H1 (cell line): ENCODE results near the gene KIF5A. TPM values are rescaled to one million over a fixed set of nuclear protein-coding genes. Genes with fewer than 3 reads are reported as not detected.
"Not testable (repeated sequence)": the region's sequence is repeated elsewhere in the genome, so short reads cannot be mapped to it uniquely, and the experiment has no call there.

ENCODE experiments used
- CTCF ChIA-PET: fragments of 300-600 bp; sonication (Branson Sonifier 250); formaldehyde crosslinking; loops from one replicate; lab custom pipeline; 2021; ENCODE audit not compliant: partially characterized antibody; lab: Charles Lee
- POLR2A ChIA-PET: fragments of 300-600 bp; sonication (Branson Sonifier 250); formaldehyde crosslinking; loops from one replicate; lab custom pipeline; 2021; ENCODE audit warnings: inconsistent platforms; ENCODE audit not compliant: partially characterized antibody; lab: Charles Lee
- DNase-seq, 2 experiments: peaks; one replicate each; pipeline versions ENCODE4 v3.0.0 to v3.0.0-alpha.2; 2010 to 2022; ENCODE audit warnings: low spot score in 2 of 2, low read depth in 1 of 2, mixed read lengths in 1 of 2
- FAIRE-seq: peaks from 2 replicates; lab custom pipeline; 2011; peaks lifted over from hg19 to GRCh38; lab: Jason Lieb, UNC
- H2AFZ ChIP-seq: 2 replicates; pipeline ENCODE4 v1.8.1; 2012; ENCODE audit warnings: low read length, inconsistent platforms
- H2AK5ac ChIP-seq: 2 replicates; pipeline ENCODE4 v1.6.1; 2013; ENCODE audit warnings: low read depth, low read length
- H2BK120ac ChIP-seq: replicated peaks from 2 replicates; pipeline ENCODE3; 2013; ENCODE audit warnings: low read depth, low read length, inconsistent platforms
- H2BK12ac ChIP-seq: 2 replicates; pipeline ENCODE4 v1.6.1; 2013; ENCODE audit warnings: low read depth, low read length
- H2BK15ac ChIP-seq: 2 replicates; pipeline ENCODE4 v1.6.1; 2013; ENCODE audit warnings: low read length
- H2BK20ac ChIP-seq: 2 replicates; pipeline ENCODE4 v1.6.1; 2013; ENCODE audit warnings: low read length
- H2BK5ac ChIP-seq: 2 replicates; pipeline ENCODE4 v1.6.1; 2013; ENCODE audit warnings: low read depth, low read length
- H3K14ac ChIP-seq: 2 replicates; pipeline ENCODE4 v1.6.1; 2013; ENCODE audit warnings: inconsistent platforms; ENCODE audit not compliant: insufficient read length
- H3K18ac ChIP-seq: 2 replicates; pipeline ENCODE4 v1.6.1; 2013; ENCODE audit warnings: low read length; ENCODE audit errors: extremely low read depth
- H3K23ac ChIP-seq: 2 replicates; pipeline ENCODE4 v1.6.1; 2013; ENCODE audit warnings: inconsistent platforms; ENCODE audit not compliant: insufficient read length
- H3K23me2 ChIP-seq: 2 replicates; pipeline ENCODE4 v1.6.1; 2013; ENCODE audit warnings: low read depth, low read length
- H3K27ac ChIP-seq: 2 replicates; pipeline ENCODE4 v1.6.1; 2011; ENCODE audit warnings: low read depth, low read length, inconsistent platforms
- H3K27me3 ChIP-seq, 4 experiments: replicated peaks in 1 of 4; 1 replicate in 1 of 4; 2 replicates in 3 of 4; pipeline versions ENCODE4 v1.6.1 to v1.8.1; 2011 to 2013; ENCODE audit warnings: low read length in 3 of 4, mild to moderate bottlenecking in 3 of 4, inconsistent platforms in 2 of 4, mixed read lengths in 2 of 4, moderate library complexity in 1 of 4; ENCODE audit not compliant: control insufficient read depth in 3 of 4, insufficient read depth in 3 of 4; ENCODE audit errors: extremely low read depth in 1 of 4
- H3K36me3 ChIP-seq, 4 experiments: 2 replicates each; pipeline versions ENCODE4 v1.6.1 to v1.8.1; 2011 to 2013; ENCODE audit warnings: mild to moderate bottlenecking in 4 of 4, low read length in 3 of 4, moderate library complexity in 2 of 4, control low read depth in 1 of 4, inconsistent platforms in 1 of 4; ENCODE audit not compliant: insufficient read depth in 4 of 4, control insufficient read depth in 2 of 4
- H3K4ac ChIP-seq: replicated peaks from 2 replicates; pipeline ENCODE3; 2013; ENCODE audit warnings: low read length, low read depth, mixed read lengths, inconsistent platforms; ENCODE audit not compliant: insufficient read length
- H3K4me1 ChIP-seq, 4 experiments: replicated peaks in 1 of 4; 1 replicate in 1 of 4; 2 replicates in 3 of 4; pipeline versions ENCODE4 v1.6.1 to v1.8.1; 2011 to 2013; ENCODE audit warnings: low read length in 3 of 4, inconsistent platforms in 2 of 4, mixed read lengths in 1 of 4; ENCODE audit not compliant: insufficient read depth in 4 of 4, control insufficient read depth in 3 of 4
- H3K4me2 ChIP-seq, 2 experiments: 2 replicates each; pipeline versions ENCODE4 v1.6.1 to v1.8.1; 2011 to 2013; ENCODE audit warnings: low read depth in 2 of 2, low read length in 2 of 2, control low read depth in 1 of 2, inconsistent platforms in 1 of 2, mild to moderate bottlenecking in 1 of 2; ENCODE audit not compliant: insufficient read depth in 1 of 2
- H3K4me3 ChIP-seq, 4 experiments: fragments of 200-600, 300-600 bp in 1 of 4; sonication (generic), shearing (Covaris generic), sonication (Bioruptor Twin) in 1 of 4; 2 replicates each; pipeline versions ENCODE4 v1.5.1 to v1.8.1; 2011 to 2016; ENCODE audit warnings: low read length in 4 of 4, low read depth in 3 of 4, control low read depth in 2 of 4, inconsistent platforms in 2 of 4, mild to moderate bottlenecking in 2 of 4, mixed read lengths in 1 of 4, moderate library complexity in 1 of 4; ENCODE audit not compliant: insufficient read depth in 2 of 4; ENCODE audit errors: extremely low read depth in 1 of 4
- H3K56ac ChIP-seq: replicated peaks from 2 replicates; pipeline ENCODE3; 2013; ENCODE audit warnings: low read depth, mild to moderate bottlenecking, mixed read lengths, low read length, inconsistent platforms; ENCODE audit not compliant: insufficient read length
- H3K79me1 ChIP-seq: 2 replicates; pipeline ENCODE4 v1.6.1; 2013; ENCODE audit warnings: low read depth, low read length, control low read depth
- H3K79me2 ChIP-seq, 2 experiments: 2 replicates each; pipeline versions ENCODE4 v1.6.1 to v1.8.1; 2012 to 2013; ENCODE audit warnings: low read length in 2 of 2, mild to moderate bottlenecking in 2 of 2, inconsistent platforms in 1 of 2; ENCODE audit not compliant: insufficient read depth in 2 of 2, control insufficient read depth in 1 of 2
- H3K9ac ChIP-seq, 4 experiments: replicated peaks in 1 of 4; 1 replicate in 1 of 4; 2 replicates in 3 of 4; pipeline versions ENCODE4 v1.6.1 to v1.8.1; 2011 to 2013; ENCODE audit warnings: low read depth in 3 of 4, low read length in 3 of 4, control low read depth in 2 of 4, mild to moderate bottlenecking in 2 of 4, moderate library complexity in 2 of 4, inconsistent platforms in 1 of 4; ENCODE audit errors: extremely low read depth in 1 of 4
- H3K9me3 ChIP-seq, 2 experiments: 2 replicates each; pipeline versions ENCODE4 v1.6.1 to v1.8.1; 2012 to 2013; ENCODE audit warnings: mild to moderate bottlenecking in 2 of 2, moderate library complexity in 2 of 2, control low read depth in 1 of 2, inconsistent platforms in 1 of 2, low read depth in 1 of 2, low read length in 1 of 2, mixed read lengths in 1 of 2; ENCODE audit not compliant: insufficient read depth in 2 of 2
- H4K20me1 ChIP-seq, 2 experiments: replicated peaks in 1 of 2; 2 replicates each; pipeline versions ENCODE3 to v1.8.1; 2011 to 2013; ENCODE audit warnings: inconsistent platforms in 2 of 2, low read length in 2 of 2, mild to moderate bottlenecking in 1 of 2; ENCODE audit not compliant: insufficient read depth in 2 of 2, control insufficient read depth in 1 of 2
- H4K5ac ChIP-seq: 2 replicates; pipeline ENCODE4 v1.6.1; 2013; ENCODE audit warnings: low read length, low read depth, mixed read lengths, inconsistent platforms; ENCODE audit not compliant: insufficient read length
- H4K8ac ChIP-seq: 2 replicates; pipeline ENCODE4 v1.8.0; 2013; ENCODE audit warnings: mild to moderate bottlenecking, moderate library complexity, low read length, inconsistent platforms; ENCODE audit not compliant: insufficient read depth; ENCODE audit errors: extremely low read depth
- H4K91ac ChIP-seq: replicated peaks from 2 replicates; pipeline ENCODE3; 2013; ENCODE audit warnings: low read length, mixed read lengths, inconsistent platforms; ENCODE audit not compliant: insufficient read length
- WGBS, 2 experiments: shearing (Covaris generic) in 1 of 2; methylation state at CpG; one replicate each; pipeline versions ENCODE4 v1.1.6 to v1.1.7; 2013 to 2015; ENCODE audit warnings: low lambda C conversion rate in 2 of 2, mixed read lengths in 2 of 2, inconsistent platforms in 1 of 2, low coverage in 1 of 2, missing lambda C conversion rate in 1 of 2; ENCODE audit not compliant: insufficient replicate concordance in 2 of 2, insufficient coverage in 1 of 2, insufficient read length in 1 of 2; ENCODE audit errors: extremely low coverage in 1 of 2, missing lambda C conversion rate in 1 of 2; 5-methylcytosine and 5-hydroxymethylcytosine counted together
- polyA plus RNA-seq, 7 experiments: library from polyadenylated mRNA; depleted of rRNA in 3 of 7; stranded (reverse) in 5 of 7; unstranded in 2 of 7; fragments of >200 nt in 5 of 7; fragments of 200-250 nt in 2 of 7; gene quantifications; 1 replicate in 5 of 7; 2 replicates in 1 of 7; 4 replicates in 1 of 7; pipeline versions ENCODE4 v1.2.1 to v1.2.3, GENCODE V29; 2011 to 2013; ENCODE audit warnings: missing spikeins in 2 of 7, mixed read lengths in 2 of 7
- total RNA-seq: library from RNA; stranded (reverse); fragmentation: NEBNext Ultra II Directional; extraction: Animal tissue kit (Norgen Biotek cat#: 25700); gene quantifications from 2 replicates; pipeline ENCODE4 v1.2.1, GENCODE V29; 2021

The KIF5A gene
- total and polyA plus RNA-seq, 2 of the 8 experiments (the other 6 are each of a cell fraction or from before 2014, with no cell fraction given): 10.7 to 21.9 TPM

GRCh38 chr12:57517718-57518117 is 32.1 kb upstream of the KIF5A start:
- H3K56ac ChIP-seq, H3K79me1 ChIP-seq, H4K91ac ChIP-seq, H2BK12ac ChIP-seq, H3K18ac ChIP-seq, H3K14ac ChIP-seq, H2AK5ac ChIP-seq, H4K5ac ChIP-seq, H3K9ac ChIP-seq, FAIRE-seq, H2BK15ac ChIP-seq, H3K9me3 ChIP-seq, H2AFZ ChIP-seq, H3K4ac ChIP-seq, H3K23ac ChIP-seq, H2BK5ac ChIP-seq, DNase-seq, H3K27ac ChIP-seq, H2BK120ac ChIP-seq, H2BK20ac ChIP-seq, H4K8ac ChIP-seq, H3K27me3 ChIP-seq: not testable (repeated sequence)
- Histone ChIP-seq H3K4me1 (peaks cover 4 to 15% (median 12%) of the 10 kb centered on the region in 4 experiments), H3K4me3 (peak overlapping the region in 1 of 4 experiments; percentile 85; a peak in 1 of 8 replicates), H3K79me2 (peaks cover 0 to 20% of the 10 kb centered on the region in 2 experiments; a peak in 2 of 4 replicates), H3K4me2 (peak overlapping the region in 1 of 2 experiments; percentile 81; a peak in 1 of 4 replicates), H3K36me3 (peaks cover 35 to 62% (median 47%) of the 10 kb centered on the region in 4 experiments), H4K20me1 (peaks cover 5 to 14% of the 10 kb centered on the region in 2 experiments), H3K23me2 (peaks cover 15% of the 10 kb centered on the region)
- 91% methylated on average over 10 of the region's 10 CpGs; no CpG with 5 or more reads in 1 of the 2 experiments for WGBS, 2 experiments
- POLR2A ChIA-PET: interaction anchor here (0.6 to 6.0 kb wide), 16 partner anchors 7 to 286 kb away, joined by 3 to 60 read pairs (median 6); partner anchors contain the start of gene DCTN2
- CTCF ChIA-PET: interaction anchor here (0.6 to 1.5 kb wide), 4 partner anchors 11 to 43 kb away, joined by 3 to 5 read pairs (median 3); no protein-coding TSS in a partner anchor
